GM12874 (cell line): Measurements from ENCODE around the gene ATP5PO.
A peak's percentile ranks its signal among the peaks of the same experiment; 100 is the strongest.

Experiments used
- TF ChIP-seq, protein P1 (sequence below): IDR thresholded peaks from 2 replicates; pipeline ENCODE4 v1.5.1; 2011; ENCODE audit warnings: low read depth, mild to moderate bottlenecking, control low read depth, low read length, moderate library complexity; ENCODE audit not compliant: insufficient read depth

Gene ATP5PO

DNA sequence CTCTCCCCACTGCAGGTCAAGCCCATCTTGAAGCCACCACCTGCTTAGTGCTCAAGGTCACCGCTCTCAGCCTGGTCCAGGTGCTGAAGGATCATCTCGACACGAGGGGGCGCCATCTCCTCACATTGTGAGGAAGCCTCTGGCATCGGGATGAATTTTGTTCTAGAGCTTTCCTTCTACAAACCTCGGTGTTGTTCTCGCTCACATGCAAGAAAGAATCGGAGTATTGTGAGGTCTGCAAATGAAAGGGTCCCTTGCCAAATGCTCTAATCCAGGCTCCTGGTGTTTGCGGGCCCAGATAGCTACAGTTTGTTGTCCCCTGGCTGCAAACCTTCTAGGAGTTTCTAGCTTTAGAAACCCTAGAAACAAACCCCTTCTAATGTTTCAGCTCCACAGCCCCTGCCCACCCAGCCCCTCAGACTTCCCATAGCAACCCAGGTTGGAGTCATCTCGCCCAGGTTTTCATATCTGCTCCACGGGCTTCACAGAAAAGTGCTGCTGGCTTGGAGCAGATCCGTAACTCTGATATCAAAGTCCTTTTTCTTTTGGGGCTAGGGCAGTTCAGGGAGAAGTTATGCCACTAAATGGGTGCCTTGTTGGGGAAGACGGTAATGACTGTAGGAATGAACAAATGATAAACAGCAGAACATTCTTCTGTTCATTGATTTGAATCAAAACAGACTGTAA, 8.6 kb upstream of the ATP5PO start:
- TF ChIP-seq, protein P1, sequence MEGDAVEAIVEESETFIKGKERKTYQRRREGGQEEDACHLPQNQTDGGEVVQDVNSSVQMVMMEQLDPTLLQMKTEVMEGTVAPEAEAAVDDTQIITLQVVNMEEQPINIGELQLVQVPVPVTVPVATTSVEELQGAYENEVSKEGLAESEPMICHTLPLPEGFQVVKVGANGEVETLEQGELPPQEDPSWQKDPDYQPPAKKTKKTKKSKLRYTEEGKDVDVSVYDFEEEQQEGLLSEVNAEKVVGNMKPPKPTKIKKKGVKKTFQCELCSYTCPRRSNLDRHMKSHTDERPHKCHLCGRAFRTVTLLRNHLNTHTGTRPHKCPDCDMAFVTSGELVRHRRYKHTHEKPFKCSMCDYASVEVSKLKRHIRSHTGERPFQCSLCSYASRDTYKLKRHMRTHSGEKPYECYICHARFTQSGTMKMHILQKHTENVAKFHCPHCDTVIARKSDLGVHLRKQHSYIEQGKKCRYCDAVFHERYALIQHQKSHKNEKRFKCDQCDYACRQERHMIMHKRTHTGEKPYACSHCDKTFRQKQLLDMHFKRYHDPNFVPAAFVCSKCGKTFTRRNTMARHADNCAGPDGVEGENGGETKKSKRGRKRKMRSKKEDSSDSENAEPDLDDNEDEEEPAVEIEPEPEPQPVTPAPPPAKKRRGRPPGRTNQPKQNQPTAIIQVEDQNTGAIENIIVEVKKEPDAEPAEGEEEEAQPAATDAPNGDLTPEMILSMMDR: peak; percentile 79

DNA sequence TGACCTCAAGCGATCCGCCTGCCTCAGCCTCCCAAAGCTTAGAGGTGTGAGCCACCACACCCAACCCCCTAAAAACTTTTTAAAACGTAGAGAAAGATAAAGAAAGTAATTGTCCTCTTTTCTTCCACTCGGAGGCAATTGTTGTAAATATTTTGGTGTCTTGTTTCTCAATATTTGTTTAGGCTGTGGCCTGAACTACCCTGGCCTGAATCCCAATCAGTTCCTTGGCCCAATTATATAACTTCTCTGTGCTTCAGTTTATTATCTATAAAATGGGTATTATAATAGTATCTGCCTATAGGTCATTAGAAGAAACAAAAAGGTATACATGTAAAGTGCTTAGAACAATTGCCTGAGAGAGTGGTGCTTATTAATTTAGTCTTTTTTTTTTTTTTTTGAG, 1.8 kb upstream of the ATP5PO start:
- TF ChIP-seq, protein P1: no peak

DNA sequence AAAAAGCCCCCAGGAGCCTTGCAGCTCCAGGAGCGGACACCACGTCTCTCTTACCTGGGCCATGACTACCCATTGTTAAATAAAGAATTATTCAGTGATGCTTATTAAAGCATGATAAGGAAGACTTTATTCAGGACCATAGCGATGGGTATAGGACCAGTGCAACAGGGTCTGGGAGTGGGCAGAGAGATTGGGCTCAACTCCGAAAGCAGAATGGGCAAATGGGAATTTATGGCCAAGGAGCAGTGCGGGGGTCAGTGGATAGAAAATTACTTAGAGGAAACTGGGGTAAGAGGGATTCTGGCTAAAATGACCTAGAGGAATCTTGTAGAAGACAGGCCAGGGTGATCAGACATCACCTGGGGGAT, 580 bp upstream of the ATP5PO start:
- TF ChIP-seq, protein P1: no peak

DNA sequence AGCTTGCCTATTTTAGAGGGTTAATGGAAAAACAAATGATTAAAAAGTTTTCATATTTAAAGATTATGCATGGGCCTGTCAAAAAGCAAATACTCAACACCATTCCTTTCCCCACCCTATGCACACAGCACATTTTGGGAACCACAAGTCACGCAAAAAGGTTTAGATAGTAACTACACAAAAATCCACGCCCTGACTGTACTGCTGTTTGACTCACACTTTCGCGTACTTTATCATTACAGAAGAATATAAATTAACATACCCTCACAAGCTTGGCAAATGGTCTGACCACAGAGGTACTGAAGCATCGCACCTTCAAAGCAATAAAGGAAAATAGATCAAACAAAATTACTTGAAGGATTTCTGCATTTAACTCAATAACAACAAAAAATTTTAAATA, 1.4 kb downstream of the ATP5PO start:
- TF ChIP-seq, protein P1: no peak

DNA sequence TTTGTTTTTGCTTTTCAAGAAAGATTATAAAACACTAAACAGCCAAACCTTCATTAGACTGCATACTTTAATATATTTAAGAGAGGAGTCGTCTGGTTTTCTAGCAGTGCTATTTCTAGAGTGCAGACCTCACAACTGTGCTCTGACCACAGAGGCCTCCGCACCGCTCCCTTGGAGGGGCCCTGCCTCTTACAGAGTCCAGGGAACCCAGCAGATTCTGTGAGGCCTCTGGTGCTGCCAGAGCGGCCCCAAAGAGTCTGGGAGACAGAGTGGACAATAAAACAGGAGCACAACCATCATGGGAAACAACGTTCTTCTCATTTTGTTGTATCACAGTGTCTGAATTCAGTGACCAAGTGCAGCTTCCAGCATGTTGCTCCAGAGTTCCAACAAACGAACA, 5.8 kb downstream of the ATP5PO start:
- TF ChIP-seq, protein P1: no peak

DNA sequence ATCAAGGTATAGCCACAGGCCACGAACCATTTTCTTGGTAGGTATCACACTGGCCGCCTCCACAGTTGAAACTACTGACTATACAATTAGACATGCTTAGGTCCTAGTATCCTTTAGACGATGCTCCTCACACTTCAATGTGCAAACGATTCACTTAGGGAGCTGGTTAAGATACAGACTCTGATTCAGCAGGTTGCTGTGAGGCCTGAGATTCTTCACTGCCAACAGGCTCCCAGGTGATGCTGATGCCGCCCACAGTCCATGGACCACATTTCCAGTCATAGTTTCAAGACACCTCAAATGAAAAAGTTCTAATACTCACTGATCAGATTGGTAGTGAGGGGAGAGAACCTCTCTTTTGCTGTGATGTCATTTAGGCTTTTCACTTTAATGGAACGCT, 6.8 kb downstream of the ATP5PO start:
- TF ChIP-seq, protein P1: no peak

DNA sequence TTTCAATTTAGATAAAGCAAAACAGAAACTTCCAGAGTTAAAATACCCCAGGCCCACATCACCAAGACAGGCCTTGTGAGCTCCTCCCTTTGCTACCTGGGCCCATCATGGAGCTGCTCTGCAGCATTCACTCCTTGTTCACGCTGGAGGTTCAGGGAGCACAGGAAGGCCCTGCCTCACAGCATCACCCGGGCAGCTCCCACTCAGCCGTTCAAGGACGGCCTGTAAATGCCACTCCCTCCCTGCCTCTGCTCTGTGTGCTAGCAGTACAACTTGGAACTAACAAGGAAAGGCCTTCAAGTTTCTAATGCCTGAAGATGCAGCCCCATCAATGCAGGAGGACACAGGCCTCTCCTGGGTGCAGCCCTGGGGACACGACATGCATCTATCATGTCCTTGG, 11.6 kb downstream of the ATP5PO start:
- TF ChIP-seq, protein P1: no peak
